GM21825 (cell line): ENCODE results near the gene LRRC8A.
"Not testable (repeated sequence)": the region's sequence is repeated elsewhere in the genome, so short reads cannot be mapped to it uniquely, and the experiment has no call there.

Experiments used
- ATAC-seq: cut with Tn5 transposase; IDR thresholded peaks from one replicate; pipeline ENCODE4 v1.9.1; 2021; ENCODE audit warnings: mild to moderate bottlenecking, moderate library complexity; ENCODE audit not compliant: unreplicated experiment

The LRRC8A gene

DNA sequence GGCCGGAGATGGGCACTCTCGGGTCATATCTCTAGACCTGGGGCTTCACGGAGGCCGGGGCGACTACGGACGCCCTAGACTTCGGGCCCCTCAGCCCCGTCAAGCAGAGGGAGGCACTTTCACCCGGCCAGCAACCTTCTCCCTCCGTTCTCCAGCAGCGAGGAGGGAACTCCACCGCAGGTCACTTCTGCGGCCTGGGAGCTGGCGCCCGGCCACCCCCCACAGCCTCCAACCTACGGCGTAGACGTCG, 65.3 kb downstream of the LRRC8A start:
- peak; percentile 24 for ATAC-seq

DNA sequence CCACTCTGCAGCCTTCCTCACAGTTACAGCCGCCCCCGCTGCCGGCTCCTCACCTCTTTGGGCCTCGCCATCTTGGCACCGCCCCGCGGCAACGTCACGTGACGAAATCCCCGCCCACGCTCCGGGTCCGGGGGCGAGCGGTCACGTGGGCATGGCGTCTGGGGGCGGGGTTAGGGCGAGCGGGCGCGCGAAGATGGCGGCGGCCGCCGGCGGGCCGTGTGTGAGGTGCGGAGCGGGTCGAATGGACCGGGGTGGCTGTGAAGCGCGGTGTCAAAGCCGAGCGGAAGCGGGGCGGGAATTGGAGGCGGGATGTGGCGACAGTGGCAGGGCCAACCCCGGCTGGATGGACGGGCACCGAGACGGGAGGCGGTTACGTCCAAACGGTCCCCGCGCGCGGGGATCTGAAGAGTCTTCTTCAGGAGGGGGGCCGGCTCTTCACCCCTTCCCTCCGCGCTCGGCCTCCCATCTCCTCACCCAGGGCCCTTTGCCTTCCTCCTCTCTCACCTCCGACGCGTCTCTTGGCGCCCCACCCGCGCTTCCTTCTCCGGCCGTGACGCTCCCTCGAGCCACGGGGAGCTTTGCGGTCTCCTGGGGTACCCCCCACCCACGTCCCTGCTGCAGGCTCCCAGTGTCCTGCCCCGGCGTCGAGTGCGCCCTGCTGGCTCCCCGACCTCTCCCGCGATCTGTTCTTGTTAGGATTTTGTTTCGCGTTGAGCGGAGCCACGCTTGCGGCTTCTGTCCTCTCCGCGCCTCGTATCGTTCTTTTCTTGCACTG, 65.8 kb downstream of the LRRC8A start, which contains the start of the genes DOLK and NUP188:
TSS of gene DOLK (minus strand) at position 77 of the 775 bp plus-strand sequence. CDS start 300 bp downstream, outside the sequence.
TSS of gene NUP188 (plus strand) at position 173 of the 775 bp plus-strand sequence. CDS start at position 194, 21 bp downstream.
- ATAC-seq = peak; percentile 71

DNA sequence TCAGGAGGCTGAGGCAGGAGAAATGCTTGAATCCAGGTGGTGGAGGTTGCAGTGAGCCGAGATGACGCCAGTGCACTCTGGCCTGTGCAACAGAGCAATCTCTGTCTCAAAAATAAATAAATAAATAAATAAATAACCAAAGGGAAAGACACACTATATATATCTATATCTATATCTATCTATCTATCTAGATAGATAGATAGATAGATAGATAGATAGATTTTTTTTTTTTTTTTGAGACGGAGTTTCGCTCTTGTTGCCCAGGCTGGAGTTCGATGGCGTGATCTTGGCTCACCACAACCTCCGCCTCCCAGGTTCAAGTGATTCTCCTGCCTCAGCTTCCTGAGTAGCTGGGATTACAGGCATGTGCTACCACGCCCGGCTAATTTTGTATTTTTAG, 79.5 kb downstream of the LRRC8A start:
- ATAC-seq = not testable (repeated sequence)
